WTC11 (cell line): ENCODE measurements around the gene HOXA10. TPM values are rescaled to one million over a fixed set of nuclear protein-coding genes. Genes with fewer than 3 reads are reported as not detected.

Experiments used
- ATAC-seq: fragments of 200-7000 bp; cut with Tn5 transposase; 2 replicates; pipeline ENCODE4 v1.10.0; 2021; ENCODE audit warnings: mild to moderate bottlenecking, moderate library complexity
- CTCF ChIA-PET: fragments of 300-600 bp; sonication (Branson Sonifier 250); formaldehyde crosslinking; loops from one replicate; lab custom pipeline; 2021; ENCODE audit warnings: antibody characterized with exemption; lab: Charles Lee
- POLR2A ChIA-PET: fragments of 350-600 bp; sonication (Branson Sonifier 250); formaldehyde crosslinking; loops from one replicate; lab custom pipeline; 2021; ENCODE audit warnings: antibody characterized with exemption; lab: Charles Lee
- DNase-seq: peaks from one replicate; pipeline ENCODE4 v3.0.0; 2021; ENCODE audit warnings: low spot score
- H3K27ac Mint-ChIP-seq: 2 replicates; pipeline ENCODE4 v1.8.0; 2021; ENCODE audit warnings: mixed read lengths
- H3K27me3 Mint-ChIP-seq: 2 replicates; pipeline ENCODE4 v1.8.0; 2021; ENCODE audit warnings: low read depth, mild to moderate bottlenecking, moderate library complexity, mixed read lengths
- H3K36me3 Mint-ChIP-seq: 2 replicates; pipeline ENCODE4 v1.8.0; 2021; ENCODE audit warnings: mixed read lengths
- H3K4me1 Mint-ChIP-seq: 2 replicates; pipeline ENCODE4 v1.8.0; 2022; ENCODE audit warnings: mixed read lengths
- H3K4me3 Mint-ChIP-seq: 2 replicates; pipeline ENCODE4 v1.8.0; 2021; ENCODE audit warnings: mild to moderate bottlenecking, moderate library complexity, mixed read lengths
- H3K9me3 Mint-ChIP-seq: 2 replicates; pipeline ENCODE4 v1.8.0; 2021; ENCODE audit warnings: mixed read lengths
- CDX4 ChIP-seq: fragments of 250-450 bp; sonication (Bioruptor Pico); IDR thresholded peaks from 2 replicates; pipeline ENCODE4 v1.9.0; 2021; ENCODE audit warnings: moderate library complexity, mild to moderate bottlenecking, inconsistent platforms, borderline replicate concordance
- E2F4 ChIP-seq: sonication (generic); formaldehyde crosslinking; IDR thresholded peaks from 2 replicates; pipeline ENCODE4 v1.8.1; 2022; ENCODE audit warnings: low read depth, mild to moderate bottlenecking, moderate library complexity, missing genetic modification reagents, borderline replicate concordance
- ETV6 ChIP-seq: sonication (generic); formaldehyde crosslinking; IDR thresholded peaks from 2 replicates; pipeline ENCODE4 v1.8.1; 2022; ENCODE audit warnings: mild to moderate bottlenecking, missing genetic modification reagents
- FOXJ3 ChIP-seq: sonication (generic); formaldehyde crosslinking; IDR thresholded peaks from 2 replicates; pipeline ENCODE4 v1.9.0; 2021; ENCODE audit warnings: missing genetic modification reagents, mild to moderate bottlenecking, borderline replicate concordance
- GTF2I ChIP-seq: fragments of 250-450 bp; sonication (Bioruptor Pico); conservative IDR thresholded peaks from 2 replicates; pipeline ENCODE4 v1.4.0; 2021; ENCODE audit warnings: mild to moderate bottlenecking
- JUN ChIP-seq: sonication (generic); formaldehyde crosslinking; IDR thresholded peaks from 2 replicates; pipeline ENCODE4 v1.8.0; 2023; ENCODE audit warnings: mild to moderate bottlenecking, missing genetic modification reagents
- SMAD3 ChIP-seq: sonication (generic); formaldehyde crosslinking; IDR thresholded peaks from 2 replicates; pipeline ENCODE4 v1.8.0; 2022; ENCODE audit warnings: missing genetic modification reagents, mild to moderate bottlenecking, borderline replicate concordance
- TEAD1 ChIP-seq: sonication (generic); formaldehyde crosslinking; IDR thresholded peaks from 2 replicates; pipeline ENCODE4 v1.8.0; 2022; ENCODE audit warnings: mild to moderate bottlenecking, missing genetic modification reagents
- USF1 ChIP-seq: sonication (generic); formaldehyde crosslinking; IDR thresholded peaks from 2 replicates; pipeline ENCODE4 v1.8.0; 2022; ENCODE audit warnings: mild to moderate bottlenecking, missing genetic modification reagents
- USF2 ChIP-seq: sonication (generic); formaldehyde crosslinking; IDR thresholded peaks from 2 replicates; pipeline ENCODE4 v1.8.1; 2023; ENCODE audit warnings: mild to moderate bottlenecking, missing genetic modification reagents, moderate library complexity
- ZNF121 ChIP-seq: sonication (generic); formaldehyde crosslinking; IDR thresholded peaks from 2 replicates; pipeline ENCODE4 v1.8.0; 2023; ENCODE audit warnings: missing genetic modification reagents
- ZNF232 ChIP-seq: sonication (generic); formaldehyde crosslinking; IDR thresholded peaks from 2 replicates; pipeline ENCODE4 v1.8.0; 2022; ENCODE audit warnings: mild to moderate bottlenecking, missing genetic modification reagents
- ZNF263 ChIP-seq: sonication (generic); formaldehyde crosslinking; IDR thresholded peaks from 2 replicates; pipeline ENCODE4 v1.8.1; 2022; ENCODE audit warnings: low read depth, mild to moderate bottlenecking, moderate library complexity, missing genetic modification reagents
- total RNA-seq: library from RNA; stranded (reverse); gene quantifications from 3 replicates; pipeline ENCODE4 v1.2.3, GENCODE V29; 2021
- TF ChIP-seq, protein P1 (sequence below): sonication (generic); formaldehyde crosslinking; conservative IDR thresholded peaks from 2 replicates; pipeline ENCODE4 v1.8.1; 2023; ENCODE audit warnings: mild to moderate bottlenecking, low read depth, missing genetic modification reagents, moderate library complexity
- TF ChIP-seq, protein P2 (sequence below): fragments of 200-600 bp; IDR thresholded peaks from 2 replicates; pipeline ENCODE4 v1.8.0; 2022; ENCODE audit warnings: antibody characterized with exemption
- TF ChIP-seq, protein P3 (sequence below): sonication (generic); formaldehyde crosslinking; IDR thresholded peaks from 2 replicates; pipeline ENCODE4 v1.8.1; 2022; ENCODE audit warnings: low read depth, missing genetic modification reagents, borderline replicate concordance
- TF ChIP-seq, protein P4 (sequence below): sonication (generic); formaldehyde crosslinking; IDR thresholded peaks from 2 replicates; pipeline ENCODE4 v1.8.1; 2022; ENCODE audit warnings: missing genetic modification reagents, borderline replicate concordance
- TF ChIP-seq, protein P5 (sequence below): sonication (generic); formaldehyde crosslinking; IDR thresholded peaks from 2 replicates; pipeline ENCODE4 v1.8.0; 2022; ENCODE audit warnings: missing genetic modification reagents

The HOXA10 gene
- total RNA-seq, 1 experiment from 2014 or later, result 0.07 TPM

- Mint-ChIP-seq H3K36me3 (0 out of 2 replicates have a peak, but pooled peaks cover 2% of the 10 kb centered on the region), H3K27me3 (peaks cover 99% of the 10 kb centered on the region), H3K4me3 (no peak overlapping the region), H3K4me1 (peaks cover 21% of the 10 kb centered on the region)
- DNase-seq, result no peak
- POLR2A ChIA-PET, result no interaction called here
- TF ChIP-seq, protein P1, sequence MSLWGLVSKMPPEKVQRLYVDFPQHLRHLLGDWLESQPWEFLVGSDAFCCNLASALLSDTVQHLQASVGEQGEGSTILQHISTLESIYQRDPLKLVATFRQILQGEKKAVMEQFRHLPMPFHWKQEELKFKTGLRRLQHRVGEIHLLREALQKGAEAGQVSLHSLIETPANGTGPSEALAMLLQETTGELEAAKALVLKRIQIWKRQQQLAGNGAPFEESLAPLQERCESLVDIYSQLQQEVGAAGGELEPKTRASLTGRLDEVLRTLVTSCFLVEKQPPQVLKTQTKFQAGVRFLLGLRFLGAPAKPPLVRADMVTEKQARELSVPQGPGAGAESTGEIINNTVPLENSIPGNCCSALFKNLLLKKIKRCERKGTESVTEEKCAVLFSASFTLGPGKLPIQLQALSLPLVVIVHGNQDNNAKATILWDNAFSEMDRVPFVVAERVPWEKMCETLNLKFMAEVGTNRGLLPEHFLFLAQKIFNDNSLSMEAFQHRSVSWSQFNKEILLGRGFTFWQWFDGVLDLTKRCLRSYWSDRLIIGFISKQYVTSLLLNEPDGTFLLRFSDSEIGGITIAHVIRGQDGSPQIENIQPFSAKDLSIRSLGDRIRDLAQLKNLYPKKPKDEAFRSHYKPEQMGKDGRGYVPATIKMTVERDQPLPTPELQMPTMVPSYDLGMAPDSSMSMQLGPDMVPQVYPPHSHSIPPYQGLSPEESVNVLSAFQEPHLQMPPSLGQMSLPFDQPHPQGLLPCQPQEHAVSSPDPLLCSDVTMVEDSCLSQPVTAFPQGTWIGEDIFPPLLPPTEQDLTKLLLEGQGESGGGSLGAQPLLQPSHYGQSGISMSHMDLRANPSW, result 0 out of 2 replicates have a peak, but pooled peaks have one; percentile 48
- TF ChIP-seq CDX4 (CRISPR knock-in tag), result no peak
- TF ChIP-seq, all 79 proteins: peak for 1
- CTCF ChIA-PET, result interaction anchor here (0.9 to 1.4 kb wide), 3 partner anchors 12 to 23 kb away, joined by 3 to 5 read pairs (median 4); no protein-coding TSS in a partner anchor
- Mint-ChIP-seq H3K27ac (no peak overlapping the region), H3K9me3 (no peaks in the 10 kb centered on the region)
- ATAC-seq, result no peak
Observed at GRCh38 chr7:27173511-27173955, 587 bp downstream of the HOXA10 start.

- DNase-seq (no peak), ATAC-seq (no peak)
- Mint-ChIP-seq H3K36me3 (0 out of 2 replicates have a peak, but pooled peaks cover 2% of the 10 kb centered on the region), H3K27me3 (peaks cover 99% of the 10 kb centered on the region), H3K9me3 (no peaks in the 10 kb centered on the region), H3K4me3 (no peak overlapping the region), H3K4me1 (peaks cover 23% of the 10 kb centered on the region), H3K27ac (no peak overlapping the region)
- POLR2A ChIA-PET, result no interaction called here
- CTCF ChIA-PET, result interaction anchor here (0.9 to 1.4 kb wide), 2 partner anchors 12 to 22 kb away, joined by 4 to 5 read pairs; no protein-coding TSS in a partner anchor
- TF ChIP-seq FOXJ3 (CRISPR knock-in tag) (no peak), ETV6 (no peak), ZNF263 (CRISPR knock-in tag) (no peak), E2F4 (no peak), SMAD3 (CRISPR knock-in tag) (no peak), TEAD1 (CRISPR knock-in tag) (no peak), ZNF232 (CRISPR knock-in tag) (no peak), USF1 (CRISPR knock-in tag) (no peak), USF2 (CRISPR knock-in tag) (no peak), JUN (CRISPR knock-in tag) (no peak), GTF2I (CRISPR knock-in tag) (no peak), ZNF121 (CRISPR knock-in tag) (no peak)
- TF ChIP-seq, protein P2, sequence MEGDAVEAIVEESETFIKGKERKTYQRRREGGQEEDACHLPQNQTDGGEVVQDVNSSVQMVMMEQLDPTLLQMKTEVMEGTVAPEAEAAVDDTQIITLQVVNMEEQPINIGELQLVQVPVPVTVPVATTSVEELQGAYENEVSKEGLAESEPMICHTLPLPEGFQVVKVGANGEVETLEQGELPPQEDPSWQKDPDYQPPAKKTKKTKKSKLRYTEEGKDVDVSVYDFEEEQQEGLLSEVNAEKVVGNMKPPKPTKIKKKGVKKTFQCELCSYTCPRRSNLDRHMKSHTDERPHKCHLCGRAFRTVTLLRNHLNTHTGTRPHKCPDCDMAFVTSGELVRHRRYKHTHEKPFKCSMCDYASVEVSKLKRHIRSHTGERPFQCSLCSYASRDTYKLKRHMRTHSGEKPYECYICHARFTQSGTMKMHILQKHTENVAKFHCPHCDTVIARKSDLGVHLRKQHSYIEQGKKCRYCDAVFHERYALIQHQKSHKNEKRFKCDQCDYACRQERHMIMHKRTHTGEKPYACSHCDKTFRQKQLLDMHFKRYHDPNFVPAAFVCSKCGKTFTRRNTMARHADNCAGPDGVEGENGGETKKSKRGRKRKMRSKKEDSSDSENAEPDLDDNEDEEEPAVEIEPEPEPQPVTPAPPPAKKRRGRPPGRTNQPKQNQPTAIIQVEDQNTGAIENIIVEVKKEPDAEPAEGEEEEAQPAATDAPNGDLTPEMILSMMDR, result no peak
- TF ChIP-seq, protein P3, sequence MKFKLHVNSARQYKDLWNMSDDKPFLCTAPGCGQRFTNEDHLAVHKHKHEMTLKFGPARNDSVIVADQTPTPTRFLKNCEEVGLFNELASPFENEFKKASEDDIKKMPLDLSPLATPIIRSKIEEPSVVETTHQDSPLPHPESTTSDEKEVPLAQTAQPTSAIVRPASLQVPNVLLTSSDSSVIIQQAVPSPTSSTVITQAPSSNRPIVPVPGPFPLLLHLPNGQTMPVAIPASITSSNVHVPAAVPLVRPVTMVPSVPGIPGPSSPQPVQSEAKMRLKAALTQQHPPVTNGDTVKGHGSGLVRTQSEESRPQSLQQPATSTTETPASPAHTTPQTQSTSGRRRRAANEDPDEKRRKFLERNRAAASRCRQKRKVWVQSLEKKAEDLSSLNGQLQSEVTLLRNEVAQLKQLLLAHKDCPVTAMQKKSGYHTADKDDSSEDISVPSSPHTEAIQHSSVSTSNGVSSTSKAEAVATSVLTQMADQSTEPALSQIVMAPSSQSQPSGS (CRISPR knock-in tag), result no peak
- TF ChIP-seq, protein P4, sequence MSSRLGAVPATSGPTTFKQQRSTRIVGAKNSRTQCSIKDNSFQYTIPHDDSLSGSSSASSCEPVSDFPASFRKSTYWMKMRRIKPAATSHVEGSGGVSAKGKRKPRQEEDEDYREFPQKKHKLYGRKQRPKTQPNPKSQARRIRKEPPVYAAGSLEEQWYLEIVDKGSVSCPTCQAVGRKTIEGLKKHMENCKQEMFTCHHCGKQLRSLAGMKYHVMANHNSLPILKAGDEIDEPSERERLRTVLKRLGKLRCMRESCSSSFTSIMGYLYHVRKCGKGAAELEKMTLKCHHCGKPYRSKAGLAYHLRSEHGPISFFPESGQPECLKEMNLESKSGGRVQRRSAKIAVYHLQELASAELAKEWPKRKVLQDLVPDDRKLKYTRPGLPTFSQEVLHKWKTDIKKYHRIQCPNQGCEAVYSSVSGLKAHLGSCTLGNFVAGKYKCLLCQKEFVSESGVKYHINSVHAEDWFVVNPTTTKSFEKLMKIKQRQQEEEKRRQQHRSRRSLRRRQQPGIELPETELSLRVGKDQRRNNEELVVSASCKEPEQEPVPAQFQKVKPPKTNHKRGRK (CRISPR knock-in tag), result no peak
- TF ChIP-seq, protein P5, sequence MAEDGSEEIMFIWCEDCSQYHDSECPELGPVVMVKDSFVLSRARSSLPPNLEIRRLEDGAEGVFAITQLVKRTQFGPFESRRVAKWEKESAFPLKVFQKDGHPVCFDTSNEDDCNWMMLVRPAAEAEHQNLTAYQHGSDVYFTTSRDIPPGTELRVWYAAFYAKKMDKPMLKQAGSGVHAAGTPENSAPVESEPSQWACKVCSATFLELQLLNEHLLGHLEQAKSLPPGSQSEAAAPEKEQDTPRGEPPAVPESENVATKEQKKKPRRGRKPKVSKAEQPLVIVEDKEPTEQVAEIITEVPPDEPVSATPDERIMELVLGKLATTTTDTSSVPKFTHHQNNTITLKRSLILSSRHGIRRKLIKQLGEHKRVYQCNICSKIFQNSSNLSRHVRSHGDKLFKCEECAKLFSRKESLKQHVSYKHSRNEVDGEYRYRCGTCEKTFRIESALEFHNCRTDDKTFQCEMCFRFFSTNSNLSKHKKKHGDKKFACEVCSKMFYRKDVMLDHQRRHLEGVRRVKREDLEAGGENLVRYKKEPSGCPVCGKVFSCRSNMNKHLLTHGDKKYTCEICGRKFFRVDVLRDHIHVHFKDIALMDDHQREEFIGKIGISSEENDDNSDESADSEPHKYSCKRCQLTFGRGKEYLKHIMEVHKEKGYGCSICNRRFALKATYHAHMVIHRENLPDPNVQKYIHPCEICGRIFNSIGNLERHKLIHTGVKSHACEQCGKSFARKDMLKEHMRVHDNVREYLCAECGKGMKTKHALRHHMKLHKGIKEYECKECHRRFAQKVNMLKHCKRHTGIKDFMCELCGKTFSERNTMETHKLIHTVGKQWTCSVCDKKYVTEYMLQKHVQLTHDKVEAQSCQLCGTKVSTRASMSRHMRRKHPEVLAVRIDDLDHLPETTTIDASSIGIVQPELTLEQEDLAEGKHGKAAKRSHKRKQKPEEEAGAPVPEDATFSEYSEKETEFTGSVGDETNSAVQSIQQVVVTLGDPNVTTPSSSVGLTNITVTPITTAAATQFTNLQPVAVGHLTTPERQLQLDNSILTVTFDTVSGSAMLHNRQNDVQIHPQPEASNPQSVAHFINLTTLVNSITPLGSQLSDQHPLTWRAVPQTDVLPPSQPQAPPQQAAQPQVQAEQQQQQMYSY (CRISPR knock-in tag), result no peak
Observed at GRCh38 chr7:27172823-27173510, 1.2 kb downstream of the HOXA10 start.
